GM19099 (cell line): ENCODE results near the gene LHCGR.

Experiments
- POLR2A ChIP-seq: IDR thresholded peaks from 3 replicates; pipeline ENCODE4 v1.6.1; 2011; ENCODE audit warnings: low read depth; ENCODE audit not compliant: insufficient read length; ENCODE audit errors: extremely low read depth

The LHCGR gene

GRCh38 chr2:48755473-48755872 lies at the start of gene LHCGR:
Gene LHCGR, minus strand, starts transcription at chr2:48755724. Its CDS starts 53 bp downstream, at chr2:48755671.
- TF ChIP-seq POLR2A = no peak

- TF ChIP-seq POLR2A = no peak
Observed at GRCh38 chr2:48799601-48800000, 44.1 kb upstream of the LHCGR start.

GRCh38 chr2:48795065-48795464 lies 39.5 kb upstream of the LHCGR start:
- TF ChIP-seq POLR2A = no peak

GRCh38 chr2:48793671-48794070 lies 38.1 kb upstream of the LHCGR start:
- TF ChIP-seq POLR2A = no peak

- no peak for TF ChIP-seq POLR2A
Observed at GRCh38 chr2:48792030-48792429, 36.5 kb upstream of the LHCGR start.

- TF ChIP-seq POLR2A = no peak
Observed at GRCh38 chr2:48790407-48791170, 35.1 kb upstream of the LHCGR start.

- no peak for TF ChIP-seq POLR2A
Observed at GRCh38 chr2:48787580-48787979, 32.1 kb upstream of the LHCGR start.

- TF ChIP-seq POLR2A = no peak
Observed at GRCh38 chr2:48781366-48781765, 25.8 kb upstream of the LHCGR start.

- TF ChIP-seq POLR2A = no peak
Observed at GRCh38 chr2:48779019-48779716, 23.6 kb upstream of the LHCGR start.

GRCh38 chr2:48774251-48774650 lies 18.7 kb upstream of the LHCGR start:
- TF ChIP-seq POLR2A = no peak

GRCh38 chr2:48771241-48772014 lies 15.9 kb upstream of the LHCGR start:
- no peak for TF ChIP-seq POLR2A

- no peak for TF ChIP-seq POLR2A
Observed at GRCh38 chr2:48770181-48770580, 14.7 kb upstream of the LHCGR start.

GRCh38 chr2:48768669-48769068 lies 13.1 kb upstream of the LHCGR start:
- no peak for TF ChIP-seq POLR2A

- no peak for TF ChIP-seq POLR2A
Observed at GRCh38 chr2:48767330-48767729, 11.8 kb upstream of the LHCGR start.

GRCh38 chr2:48760826-48761225 lies 5.3 kb upstream of the LHCGR start:
- no peak for TF ChIP-seq POLR2A
